Epithelial cell of proximal tubule (primary cell): ENCODE results near the gene IQCK. TPM values are rescaled to one million over a fixed set of nuclear protein-coding genes. Genes with fewer than 3 reads are reported as not detected.

Source experiments
- DNase-seq: peaks from one replicate; pipeline ENCODE4 v3.0.0-alpha.2; 2011; ENCODE audit warnings: low read depth
- H3K4me3 ChIP-seq: 2 replicates; pipeline ENCODE4 v1.5.1; 2011; ENCODE audit warnings: low read depth, mild to moderate bottlenecking, low read length
- total RNA-seq: library from RNA; depleted of rRNA; stranded (reverse); fragments of >200 nt; gene quantifications from 2 replicates; pipeline ENCODE4 v1.2.3, GENCODE V29; 2015
- TF ChIP-seq, protein P1 (sequence below): conservative IDR thresholded peaks from 2 replicates; pipeline ENCODE4 v1.5.1; 2012; ENCODE audit warnings: low read depth, mild to moderate bottlenecking, low read length

The IQCK gene
- total RNA-seq, 1 donor from 2014 or later: 10.0 TPM

DNA sequence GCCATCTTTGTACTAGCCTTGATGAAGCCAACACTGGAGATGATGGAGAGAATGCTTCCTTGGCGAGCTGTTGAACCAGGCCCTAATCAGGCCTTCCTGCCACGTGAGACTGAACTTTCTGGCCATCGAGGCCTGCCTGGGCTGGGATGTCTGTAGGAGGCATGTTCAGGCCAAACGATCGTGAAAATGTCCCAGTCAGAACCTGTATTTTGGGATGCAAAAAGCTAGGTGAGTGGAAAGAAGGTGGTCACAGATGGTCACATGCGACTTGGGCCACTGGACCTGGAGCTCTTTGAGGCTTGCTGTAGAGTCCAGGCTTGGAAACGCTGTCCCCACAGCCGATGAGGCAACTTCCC is 12.9 kb upstream of the IQCK start:
- no peak overlapping the region for H3K4me3 ChIP-seq

DNA sequence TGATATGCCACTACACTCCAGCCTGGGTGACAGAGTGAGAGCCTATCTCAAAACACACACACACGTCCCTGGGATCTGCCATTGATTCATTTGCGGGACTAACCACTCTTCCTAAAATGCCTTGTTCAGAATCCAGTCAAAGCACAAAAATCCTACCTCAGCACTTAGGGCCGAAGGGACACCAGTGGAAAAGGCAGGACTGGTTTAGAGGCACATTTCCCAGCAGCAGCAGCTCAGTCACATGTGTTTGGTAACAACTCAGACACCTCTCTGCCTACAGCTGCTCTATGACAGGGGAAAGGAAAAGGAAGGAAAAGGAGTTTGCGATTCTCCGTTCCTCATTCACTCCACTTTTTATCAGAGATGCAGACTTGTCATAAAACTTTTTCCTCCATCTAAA is 12.2 kb upstream of the IQCK start:
- TF ChIP-seq, protein P1, sequence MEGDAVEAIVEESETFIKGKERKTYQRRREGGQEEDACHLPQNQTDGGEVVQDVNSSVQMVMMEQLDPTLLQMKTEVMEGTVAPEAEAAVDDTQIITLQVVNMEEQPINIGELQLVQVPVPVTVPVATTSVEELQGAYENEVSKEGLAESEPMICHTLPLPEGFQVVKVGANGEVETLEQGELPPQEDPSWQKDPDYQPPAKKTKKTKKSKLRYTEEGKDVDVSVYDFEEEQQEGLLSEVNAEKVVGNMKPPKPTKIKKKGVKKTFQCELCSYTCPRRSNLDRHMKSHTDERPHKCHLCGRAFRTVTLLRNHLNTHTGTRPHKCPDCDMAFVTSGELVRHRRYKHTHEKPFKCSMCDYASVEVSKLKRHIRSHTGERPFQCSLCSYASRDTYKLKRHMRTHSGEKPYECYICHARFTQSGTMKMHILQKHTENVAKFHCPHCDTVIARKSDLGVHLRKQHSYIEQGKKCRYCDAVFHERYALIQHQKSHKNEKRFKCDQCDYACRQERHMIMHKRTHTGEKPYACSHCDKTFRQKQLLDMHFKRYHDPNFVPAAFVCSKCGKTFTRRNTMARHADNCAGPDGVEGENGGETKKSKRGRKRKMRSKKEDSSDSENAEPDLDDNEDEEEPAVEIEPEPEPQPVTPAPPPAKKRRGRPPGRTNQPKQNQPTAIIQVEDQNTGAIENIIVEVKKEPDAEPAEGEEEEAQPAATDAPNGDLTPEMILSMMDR: no peak
- H3K4me3 ChIP-seq: no peak overlapping the region
- no peak for DNase-seq

More for the DNA sequence above, 12.9 kb upstream of the IQCK start:
- TF ChIP-seq, protein P1: no peak
- no peak for DNase-seq

DNA sequence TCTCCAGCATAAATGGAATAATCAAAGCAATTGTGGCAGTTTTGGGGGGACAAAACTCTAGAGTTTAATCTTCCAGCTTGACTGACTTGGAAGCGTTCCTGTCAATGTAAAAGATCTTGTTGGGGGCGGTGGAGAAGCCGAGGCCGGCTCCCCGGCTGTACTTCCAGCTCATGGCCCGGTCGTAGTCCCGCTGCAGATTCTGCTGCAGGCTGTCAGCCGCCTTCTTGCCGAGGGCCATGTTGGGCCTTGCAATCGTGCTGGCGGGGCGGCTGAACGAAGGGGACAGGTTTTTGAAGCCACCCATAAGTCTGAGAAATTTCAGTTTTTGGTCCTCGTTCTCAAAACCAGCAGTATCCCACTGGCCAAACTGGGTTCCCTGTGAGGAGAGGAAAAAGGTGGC is 11.2 kb upstream of the IQCK start:
- no peak overlapping the region for H3K4me3 ChIP-seq
- TF ChIP-seq, protein P1: no peak
- DNase-seq: no peak

DNA sequence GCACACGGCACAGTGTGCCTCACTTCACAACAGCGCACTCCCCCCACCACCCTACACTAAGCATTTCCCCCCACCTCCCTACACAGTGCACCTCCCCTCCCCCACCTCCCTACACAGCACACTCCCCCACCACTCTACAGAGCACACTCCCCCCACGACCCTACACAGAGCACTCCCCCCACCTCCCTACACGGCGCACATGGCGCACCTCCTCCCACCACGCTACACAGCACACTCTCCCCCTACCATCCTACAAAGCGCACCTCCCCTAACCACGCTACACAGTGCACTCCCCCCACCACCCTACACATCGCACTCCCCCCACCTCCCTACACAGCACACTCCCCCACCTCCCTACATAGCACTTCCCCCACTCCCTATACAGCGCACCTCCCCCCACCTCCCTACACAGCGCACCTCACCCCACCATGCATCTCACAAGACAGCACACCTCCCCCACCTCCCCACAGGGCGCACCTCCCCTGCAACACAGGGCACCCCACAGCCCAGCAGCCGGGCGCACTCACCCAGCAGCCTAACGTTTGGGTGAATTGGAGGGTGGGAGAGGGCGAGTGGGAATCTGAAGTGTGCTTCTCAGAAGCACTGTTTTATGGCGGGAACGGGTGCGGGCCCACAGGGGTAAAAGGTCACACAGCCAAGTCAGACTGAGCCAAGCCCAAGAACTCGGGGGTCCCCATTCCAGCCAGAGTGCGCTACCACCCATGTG is 10.3 kb upstream of the IQCK start:
- no peak for DNase-seq
- TF ChIP-seq, protein P1: no peak
- H3K4me3 ChIP-seq: no peak overlapping the region

DNA sequence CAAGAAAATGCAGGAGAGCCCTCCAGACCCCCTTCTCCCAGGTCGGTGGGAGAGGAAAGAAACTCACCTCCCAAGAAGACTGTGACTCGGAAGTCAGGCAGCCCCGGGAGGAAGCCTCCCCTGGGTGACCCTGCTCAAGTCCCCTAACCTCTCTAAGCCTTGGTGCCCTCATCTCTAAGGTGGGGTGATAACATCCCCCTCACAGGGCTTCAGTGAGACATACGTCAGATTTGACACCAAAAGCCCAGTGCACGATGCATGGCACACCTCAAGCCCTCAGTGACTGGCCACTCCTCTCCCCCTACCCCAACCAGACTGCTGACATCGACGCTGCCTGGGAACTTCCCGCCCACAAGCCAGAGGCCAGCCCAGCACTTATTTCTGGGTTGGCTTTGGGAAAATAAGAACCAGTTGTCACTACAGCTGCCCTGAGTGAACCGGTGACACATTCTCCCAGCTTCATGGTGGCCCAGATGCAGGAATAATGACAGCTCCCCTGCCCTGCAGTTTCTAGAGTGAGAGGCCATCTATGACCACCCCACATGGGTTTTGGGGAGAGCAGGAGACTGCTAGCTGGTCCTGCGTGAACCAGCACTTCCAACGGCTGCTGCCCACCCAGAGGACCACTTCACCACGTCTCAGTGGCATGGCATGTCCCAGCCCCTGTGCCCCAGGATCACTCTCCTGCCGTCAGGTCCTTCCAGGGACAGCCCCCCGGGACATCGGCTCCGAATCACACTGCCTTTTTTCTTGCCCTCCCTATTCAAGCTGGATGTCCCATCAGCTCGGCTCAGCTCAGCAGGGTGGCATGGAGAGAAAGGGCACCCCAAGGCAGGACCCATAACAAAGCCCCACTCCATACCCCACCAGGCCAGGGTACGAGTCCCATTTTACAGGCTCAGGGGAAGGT is 9.5 kb upstream of the IQCK start:
- TF ChIP-seq, protein P1: no peak
- no peak for DNase-seq

DNA sequence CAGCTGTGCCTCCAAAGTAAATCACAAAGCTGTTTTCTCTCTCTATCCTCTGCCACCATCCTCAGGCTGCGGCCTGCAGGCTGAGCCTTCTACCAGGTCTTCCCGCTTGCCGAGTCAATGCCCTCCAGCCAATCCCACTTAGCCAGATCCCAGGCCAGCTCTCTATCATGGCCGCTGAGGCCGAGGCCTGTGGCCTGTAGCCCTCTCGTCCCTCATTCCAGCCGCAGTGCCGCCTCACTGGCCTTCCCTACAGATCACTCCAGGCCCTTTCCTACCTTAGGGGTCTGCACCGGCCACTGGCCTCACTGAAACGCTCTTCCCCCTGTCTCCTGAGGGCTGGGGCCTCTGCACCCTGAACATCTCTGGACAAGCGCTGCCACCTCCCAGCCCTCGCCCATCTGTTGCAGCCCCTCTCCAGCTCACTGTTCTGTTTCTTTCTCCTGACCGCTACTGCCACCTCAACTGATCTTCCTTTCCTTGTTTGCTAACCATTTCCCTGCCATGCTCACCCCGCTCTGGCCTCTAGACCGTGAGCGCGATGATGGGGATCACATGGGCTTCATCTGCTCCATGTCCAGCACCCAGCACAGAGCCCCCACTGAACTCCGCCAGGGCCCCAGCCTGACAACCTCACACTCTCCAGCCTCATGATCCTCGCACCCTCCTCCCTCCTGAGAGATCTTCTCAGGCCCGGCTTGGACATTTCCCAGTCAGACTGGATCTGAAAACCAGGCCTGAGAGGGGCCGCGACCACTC is 8.5 kb upstream of the IQCK start:
- H3K4me3 ChIP-seq: no peak overlapping the region
- TF ChIP-seq, protein P1: no peak
- DNase-seq: no peak

More for the DNA sequence above, 9.5 kb upstream of the IQCK start:
- H3K4me3 ChIP-seq: no peak overlapping the region
